HG03457 (cell line): ENCODE measurements around the gene NFATC1.

Experiments
- ATAC-seq: cut with Tn5 transposase; IDR thresholded peaks from one replicate; pipeline ENCODE4 v1.9.1; 2021; ENCODE audit warnings: moderate number of reproducible peaks; ENCODE audit not compliant: unreplicated experiment

NFATC1 gene

GRCh38 chr18:79402977-79403722, 7.4 kb downstream of the NFATC1 start:
- ATAC-seq = no peak

- no peak for ATAC-seq
These were observed 8.2 kb downstream of the NFATC1 start for GRCh38 chr18:79403723-79404566.

GRCh38 chr18:79404567-79404910, 8.8 kb downstream of the NFATC1 start:
- ATAC-seq = no peak

GRCh38 chr18:79405019-79405780, 9.5 kb downstream of the NFATC1 start:
- ATAC-seq = no peak

- ATAC-seq = peak; percentile 71
These were observed 10.2 kb downstream of the NFATC1 start for GRCh38 chr18:79405781-79406575.

GRCh38 chr18:79406708-79407107, 11.0 kb downstream of the NFATC1 start:
- ATAC-seq = no peak

- no peak for ATAC-seq
These were observed 13.6 kb downstream of the NFATC1 start for GRCh38 chr18:79409313-79409712.

GRCh38 chr18:79410171-79410641, 14.5 kb downstream of the NFATC1 start:
- no peak for ATAC-seq

GRCh38 chr18:79410731-79411613, 15.2 kb downstream of the NFATC1 start:
- ATAC-seq = no peak

- no peak for ATAC-seq
These were observed 16.1 kb downstream of the NFATC1 start for GRCh38 chr18:79411614-79412526.

GRCh38 chr18:79413025-79413424, 17.3 kb downstream of the NFATC1 start:
- no peak for ATAC-seq

- no peak for ATAC-seq
These were observed 17.7 kb downstream of the NFATC1 start for GRCh38 chr18:79413426-79413825.

GRCh38 chr18:79413901-79414300, 18.2 kb downstream of the NFATC1 start:
- ATAC-seq = no peak

GRCh38 chr18:79416022-79416676, 20.4 kb downstream of the NFATC1 start:
- ATAC-seq = no peak

GRCh38 chr18:79416677-79417052, 20.9 kb downstream of the NFATC1 start:
- no peak for ATAC-seq

GRCh38 chr18:79418236-79418635, 22.5 kb downstream of the NFATC1 start:
- ATAC-seq = no peak

- no peak for ATAC-seq
These were observed 22.9 kb downstream of the NFATC1 start for GRCh38 chr18:79418642-79419041.
